Vagina (tissue), 2 donors: ENCODE measurements around the gene CLTRN.

ENCODE experiments used
- POLR2A ChIP-seq, 2 donors: fragments of 450-650 bp; IDR thresholded peaks; one replicate each; pipeline ENCODE4 v1.6.1; 2017; ENCODE audit warnings: antibody characterized with exemption in 2 of 2, mild to moderate bottlenecking in 2 of 2, moderate library complexity in 2 of 2
- POLR2AphosphoS5 ChIP-seq, 2 donors: sonication (generic); formaldehyde crosslinking; IDR thresholded peaks; one replicate each; pipeline ENCODE4 v1.9.0; 2017; ENCODE audit warnings: antibody characterized with exemption in 2 of 2, mild to moderate bottlenecking in 2 of 2, low read depth in 1 of 2; ENCODE audit not compliant: insufficient read depth in 1 of 2
- TF ChIP-seq, protein P1 (sequence below), 3 experiments: fragments of 450-650 bp in 2 of 3; fragments of 200-600 bp in 1 of 3; sonication (generic) in 1 of 3; IDR thresholded peaks; one replicate each; pipeline ENCODE4 v1.5.1; 2017 to 2019; ENCODE audit warnings: antibody characterized with exemption in 3 of 3, mild to moderate bottlenecking in 2 of 3, moderate library complexity in 2 of 3

DNA sequence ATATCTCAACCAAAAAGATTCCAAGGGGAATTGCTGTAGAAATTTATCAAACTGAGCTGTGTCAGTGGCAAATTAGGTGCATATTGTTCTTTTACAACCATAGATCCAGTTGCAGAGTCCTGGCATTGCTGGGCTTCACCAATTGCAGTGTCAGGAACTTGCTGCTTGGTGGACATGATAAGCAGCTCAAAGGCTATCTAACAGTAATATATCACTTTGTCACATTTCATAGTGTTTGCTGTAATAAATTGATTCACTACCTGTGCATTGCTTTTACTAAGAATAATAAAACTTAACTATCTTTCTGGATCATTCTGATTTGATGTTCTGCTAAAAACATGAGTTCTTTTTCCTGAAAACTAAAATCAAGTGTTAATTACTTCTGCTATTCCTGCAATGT lies 33.0 kb downstream of the CLTRN start:
- TF ChIP-seq, protein P1, sequence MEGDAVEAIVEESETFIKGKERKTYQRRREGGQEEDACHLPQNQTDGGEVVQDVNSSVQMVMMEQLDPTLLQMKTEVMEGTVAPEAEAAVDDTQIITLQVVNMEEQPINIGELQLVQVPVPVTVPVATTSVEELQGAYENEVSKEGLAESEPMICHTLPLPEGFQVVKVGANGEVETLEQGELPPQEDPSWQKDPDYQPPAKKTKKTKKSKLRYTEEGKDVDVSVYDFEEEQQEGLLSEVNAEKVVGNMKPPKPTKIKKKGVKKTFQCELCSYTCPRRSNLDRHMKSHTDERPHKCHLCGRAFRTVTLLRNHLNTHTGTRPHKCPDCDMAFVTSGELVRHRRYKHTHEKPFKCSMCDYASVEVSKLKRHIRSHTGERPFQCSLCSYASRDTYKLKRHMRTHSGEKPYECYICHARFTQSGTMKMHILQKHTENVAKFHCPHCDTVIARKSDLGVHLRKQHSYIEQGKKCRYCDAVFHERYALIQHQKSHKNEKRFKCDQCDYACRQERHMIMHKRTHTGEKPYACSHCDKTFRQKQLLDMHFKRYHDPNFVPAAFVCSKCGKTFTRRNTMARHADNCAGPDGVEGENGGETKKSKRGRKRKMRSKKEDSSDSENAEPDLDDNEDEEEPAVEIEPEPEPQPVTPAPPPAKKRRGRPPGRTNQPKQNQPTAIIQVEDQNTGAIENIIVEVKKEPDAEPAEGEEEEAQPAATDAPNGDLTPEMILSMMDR (IDR thresholded peaks at IDR 0.05) = no peak
- no peak for TF ChIP-seq POLR2A (IDR thresholded peaks at IDR 0.05)
- TF ChIP-seq POLR2AphosphoS5 (IDR thresholded peaks at IDR 0.05; ENCODE audit: insufficient read depth in 1 of 2, low read depth in 1 of 2) = no peak
